ENCODE measurements around the gene ANAPC15. TPM values are rescaled to one million over a fixed set of nuclear protein-coding genes. Genes with fewer than 3 reads are reported as not detected.

The ANAPC15 gene
- total RNA-seq, 1 experiment from 2014 or later = 63.6 TPM

DNA sequence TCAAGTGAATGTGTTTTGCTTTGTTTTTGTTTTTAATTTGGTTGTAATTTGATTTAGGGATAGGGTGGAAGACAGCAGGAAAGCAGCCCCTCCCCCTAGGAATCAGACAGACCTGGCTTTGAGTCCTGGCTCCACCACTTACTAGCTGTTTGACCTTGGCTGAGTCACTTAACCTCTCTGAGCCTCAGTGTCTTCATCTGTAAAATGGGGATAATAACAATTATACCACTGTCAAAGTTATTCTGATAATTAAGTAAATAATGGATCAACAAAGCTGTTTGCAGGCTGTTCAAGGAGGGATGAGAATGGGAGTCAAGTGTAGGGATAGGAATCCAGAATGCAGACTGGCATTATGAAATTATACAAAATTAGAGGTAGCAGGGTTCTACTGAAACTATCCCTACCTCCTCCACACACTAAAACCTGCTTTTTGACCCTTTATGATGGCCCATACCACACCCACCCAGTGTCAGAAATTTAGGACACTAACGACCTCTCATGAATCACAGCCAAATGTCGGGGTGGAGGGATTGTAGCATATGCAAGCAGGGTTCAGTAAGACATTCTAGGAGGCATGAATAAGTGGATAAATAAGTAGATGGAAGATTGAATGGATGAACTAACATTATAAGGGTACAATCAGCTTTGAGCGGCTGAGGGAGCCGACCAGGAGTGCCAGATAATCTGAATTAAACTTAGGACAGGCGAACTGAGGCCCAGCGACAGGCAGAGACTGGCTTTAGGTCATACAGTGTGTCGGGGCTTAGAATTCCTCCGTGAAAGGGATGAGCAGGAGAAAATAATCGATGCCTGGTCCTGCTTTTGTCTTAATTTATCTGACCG lies 974 bp downstream of the ANAPC15 start:
- TF ChIP-seq CTCF (IDR thresholded peaks at IDR 0.05; ENCODE audit: unreplicated experiment) = no peak
- POLR2A ChIA-PET = interaction anchor here (0.5 to 4.8 kb wide), 28 partner anchors 10 to 308 kb away, joined by 3 to 83 read pairs (median 6); partner anchors contain the start of genes INPPL1 and LAMTOR1
- no peaks in the 10 kb centered on the region for H3K27me3 Mint-ChIP-seq (ENCODE audit: insufficient read depth, unreplicated experiment)
- H3K36me3 Mint-ChIP-seq (ENCODE audit: insufficient read depth, unreplicated experiment) = peaks cover 7% of the 10 kb centered on the region
- TSS peak; percentile 87 for BruUV-seq (replicated peaks)
- intact Hi-C loops (cut with micrococcal nuclease) = loop anchor here (1.0 to 2.0 kb wide), 2 partner anchors 30 to 31 kb away; partner anchors contain the start of genes LRRC51 and NUMA1
- peaks cover 20% of the 10 kb centered on the region for H3K4me1 Mint-ChIP-seq (ENCODE audit: insufficient read depth, unreplicated experiment)
- no peaks in the 10 kb centered on the region for H3K9me3 Mint-ChIP-seq (ENCODE audit: unreplicated experiment)
- peak overlapping the region; percentile 98 for H3K4me3 Mint-ChIP-seq (ENCODE audit: unreplicated experiment)
- CTCF ChIA-PET = interaction anchor here (0.6 to 4.1 kb wide), 12 partner anchors 20 to 276 kb away, joined by 3 to 31 read pairs (median 4); no protein-coding TSS in a partner anchor
- DNase-seq (ENCODE audit: unreplicated experiment) = no peak
- H3K27ac Mint-ChIP-seq (ENCODE audit: low read depth, unreplicated experiment) = peak overlapping the region; percentile 100

- no peak within 1 kb of the TSS for H3K4me3 Mint-ChIP-seq (ENCODE audit: unreplicated experiment)
- ChIA-PET POLR2A (interaction anchor here (0.6 to 0.9 kb wide), 3 partner anchors 38 to 78 kb away, joined by 3 read pairs; no protein-coding TSS in a partner anchor), CTCF (interaction anchor here (0.6 to 3.6 kb wide), 5 partner anchors 9 to 325 kb away, joined by 3 to 15 read pairs (median 4); no protein-coding TSS in a partner anchor)
- DNase-seq (ENCODE audit: unreplicated experiment) = no peak
- H3K27me3 Mint-ChIP-seq (ENCODE audit: insufficient read depth, unreplicated experiment) = no peaks in the 10 kb centered on the region
- peaks cover 25% of the 10 kb centered on the region for H3K36me3 Mint-ChIP-seq (ENCODE audit: insufficient read depth, unreplicated experiment)
- H3K27ac Mint-ChIP-seq (ENCODE audit: low read depth, unreplicated experiment) = no peak within 1 kb of the TSS
- no peak for TF ChIP-seq CTCF (IDR thresholded peaks at IDR 0.05; ENCODE audit: unreplicated experiment)
- BruUV-seq (replicated peaks) = no TSS peak
- H3K4me1 Mint-ChIP-seq (ENCODE audit: insufficient read depth, unreplicated experiment) = peaks cover 34% of the 10 kb centered on the region
- intact Hi-C loops (cut with micrococcal nuclease) = no loop called here
- H3K9me3 Mint-ChIP-seq (ENCODE audit: unreplicated experiment) = no peaks in the 10 kb centered on the region
These were observed 6.6 kb downstream of the ANAPC15 start, which contains the start of gene TOMT for GRCh38 chr11:72105888-72106287. Gene TOMT (plus strand): TSS chr11:72105924. CDS start chr11:72105952, 28 bp downstream.

DNA sequence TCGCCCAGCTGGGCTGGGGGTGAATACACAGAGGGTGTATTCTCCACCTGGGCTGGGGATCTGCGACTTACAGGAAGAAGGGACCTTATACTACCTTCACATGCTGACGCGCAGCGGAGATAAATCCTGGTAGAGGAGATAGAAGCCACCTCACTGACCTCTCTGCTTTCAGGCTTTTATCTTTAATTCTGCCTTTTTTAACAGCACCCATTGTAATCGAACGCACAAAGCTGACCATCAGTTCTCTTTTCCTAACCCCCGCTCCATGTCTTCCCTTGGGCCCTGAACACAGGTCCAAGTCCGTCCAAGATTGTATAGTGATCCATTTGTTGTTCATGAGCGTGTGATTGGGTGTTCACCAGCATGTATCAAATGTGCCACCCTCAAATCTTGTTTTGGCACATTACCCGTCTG lies 8.7 kb downstream of the ANAPC15 start:
- Mint-ChIP-seq H3K27ac (ENCODE audit: low read depth, unreplicated experiment) (peak overlapping the region; percentile 100), H3K27me3 (ENCODE audit: insufficient read depth, unreplicated experiment) (no peaks in the 10 kb centered on the region), H3K9me3 (ENCODE audit: unreplicated experiment) (no peaks in the 10 kb centered on the region), H3K36me3 (ENCODE audit: insufficient read depth, unreplicated experiment) (peaks cover 44% of the 10 kb centered on the region), H3K4me1 (ENCODE audit: insufficient read depth, unreplicated experiment) (peaks cover 43% of the 10 kb centered on the region), H3K4me3 (ENCODE audit: unreplicated experiment) (peak overlapping the region; percentile 100)
- ChIA-PET CTCF (interaction anchor here (6.3 kb wide), 1 partner anchor 79 kb away, joined by 47 read pairs; no protein-coding TSS in a partner anchor), POLR2A (interaction anchor here (0.6 to 4.7 kb wide), 8 partner anchors 8 to 307 kb away, joined by 3 to 73 read pairs (median 4); partner anchors contain the start of gene ANAPC15)
- no peak for TF ChIP-seq CTCF (IDR thresholded peaks at IDR 0.05; ENCODE audit: unreplicated experiment)
- intact Hi-C loops (cut with micrococcal nuclease) = loop anchor here (1.0 to 2.0 kb wide), 2 partner anchors 41 to 121 kb away; partner anchors contain the start of gene INPPL1
- no peak for DNase-seq (ENCODE audit: unreplicated experiment)
- TSS peak; percentile 91 for BruUV-seq (replicated peaks)
